ENCODE results near the gene STAP2. TPM values are rescaled to one million over a fixed set of nuclear protein-coding genes. Genes with fewer than 3 reads are reported as not detected.

The STAP2 gene
- polyA plus RNA-seq, 1 donor from 2014 or later, result not detected

Other genes with a start within 250 kb of the STAP2 start
- 69.1 TPM for gene MAP2K2, start 214.7 kb downstream of the STAP2 start, polyA plus RNA-seq
- gene CREB3L3, start 185.2 kb downstream of the STAP2 start, polyA plus RNA-seq, result not detected
- 4.8 TPM for gene SIRT6, start 156.3 kb downstream of the STAP2 start, polyA plus RNA-seq
- gene ANKRD24, start 156.1 kb downstream of the STAP2 start, polyA plus RNA-seq, result not detected
- gene EBI3, start 109.3 kb downstream of the STAP2 start, polyA plus RNA-seq, result 24.2 TPM
- gene YJU2, start 91.7 kb downstream of the STAP2 start, polyA plus RNA-seq, result 45.6 TPM
- not detected for gene SHD, start 59.6 kb downstream of the STAP2 start, polyA plus RNA-seq
- 1.9 TPM for gene TMIGD2, start 36.4 kb downstream of the STAP2 start, polyA plus RNA-seq
- gene FSD1, start 34.2 kb downstream of the STAP2 start, polyA plus RNA-seq, result 0.58 TPM
- 9.7 TPM for gene MPND, start 4.7 kb upstream of the STAP2 start, polyA plus RNA-seq
- gene SH3GL1, start 61.7 kb upstream of the STAP2 start, polyA plus RNA-seq, result 23.7 TPM
- 6.9 TPM for gene CHAF1A, start 63.8 kb upstream of the STAP2 start, polyA plus RNA-seq
- 7.0 TPM for gene UBXN6, start 119.0 kb upstream of the STAP2 start, polyA plus RNA-seq
- 31.9 TPM for gene HDGFL2, start 133.5 kb upstream of the STAP2 start, polyA plus RNA-seq
- gene PLIN4, start 179.7 kb upstream of the STAP2 start, polyA plus RNA-seq, result 0.15 TPM
- gene PLIN5, start 196.4 kb upstream of the STAP2 start, polyA plus RNA-seq, result not detected
- gene LRG1, start 201.2 kb upstream of the STAP2 start, polyA plus RNA-seq, result 0.81 TPM
- not detected for gene SEMA6B, start 220.9 kb upstream of the STAP2 start, polyA plus RNA-seq

Measured in IgD-negative memory B cell (primary cell).